Spleen (tissue), 7 donors: Measurements from ENCODE around the gene CLCNKA.

Experiments used
- CTCF ChIP-seq, 11 experiments: fragments of 200-600 bp in 7 of 11; fragments of 450-650 bp in 4 of 11; sonication (generic) in 4 of 11; IDR thresholded peaks in 8 of 11; conservative IDR thresholded peaks in 3 of 11; 1 replicate in 7 of 11; 2 replicates in 4 of 11; pipeline versions ENCODE4 v1.4.0 to v1.8.0; 2016 to 2021; ENCODE audit warnings: antibody characterized with exemption in 11 of 11, inconsistent platforms in 4 of 11, mild to moderate bottlenecking in 1 of 11
- POLR2A ChIP-seq, 3 donors: fragments of 450-650 bp; IDR thresholded peaks; one replicate each; pipeline ENCODE4 v1.5.1; 2017; ENCODE audit warnings: antibody characterized with exemption in 3 of 3, mild to moderate bottlenecking in 1 of 3
- donor health status: DM: no; HTN: no; CAD: no; lungs with moderate emphysema.
- donor health status: DM: no; HTN: no; CAD: no.
- donor health status: DM: no; HTN: no; CAD: no.

GRCh38 chr1:16011936-16012589 is 9.8 kb upstream of the CLCNKA start:
- TF ChIP-seq POLR2A (IDR thresholded peaks at IDR 0.05) (no peak), CTCF (IDR thresholded peaks at IDR 0.05 in 8 of 11, conservative IDR thresholded peaks at IDR 0.05 in 3 of 11) (no peak)
